Gastroesophageal sphincter (tissue), 3 donors: ENCODE measurements around the gene COPA.

Source experiments
- CTCF ChIP-seq, 4 experiments: fragments of 200-600 bp in 2 of 4; fragments of 450-650 bp in 2 of 4; sonication (generic) in 1 of 4; IDR thresholded peaks; one replicate each; pipeline ENCODE4 v1.5.1; 2017 to 2019; ENCODE audit warnings: antibody characterized with exemption in 4 of 4, mild to moderate bottlenecking in 2 of 4, moderate library complexity in 2 of 4
- POLR2A ChIP-seq, 2 donors: fragments of 450-650 bp; IDR thresholded peaks; one replicate each; pipeline ENCODE4 v1.6.1; 2017; ENCODE audit warnings: antibody characterized with exemption in 2 of 2, mild to moderate bottlenecking in 2 of 2, moderate library complexity in 1 of 2

- no peak for TF ChIP-seq POLR2A (IDR thresholded peaks at IDR 0.05)
- TF ChIP-seq CTCF (IDR thresholded peaks at IDR 0.05), result no peak
These were observed 47.0 kb downstream of the COPA start for GRCh38 chr1:160296036-160296435.
